K562 (cell line): ENCODE data around the gene GJC2. TPM values are rescaled to one million over a fixed set of nuclear protein-coding genes. Genes with fewer than 3 reads are reported as not detected.

Experiments
- CSDE1 ChIP-seq, 2 experiments: fragments of 450-650 bp; IDR thresholded peaks; 2 replicates each; pipeline ENCODE4 v1.6.1; 2016; ENCODE audit warnings: mild to moderate bottlenecking in 1 of 2
- DLX4 ChIP-seq: fragments of 250-450 bp; sonication (Bioruptor Pico); IDR thresholded peaks from 2 replicates; pipeline ENCODE4 v1.6.1; 2021; ENCODE audit warnings: mild to moderate bottlenecking
- GTF2E2 ChIP-seq: fragments of 200-800 bp; sonication (Bioruptor generic); IDR thresholded peaks from 2 replicates; pipeline ENCODE4 v1.6.1; 2016; ENCODE audit warnings: missing genetic modification characterization, missing compliant biosample characterization
- HDAC3 ChIP-seq: fragments of 450-650 bp; IDR thresholded peaks from 2 replicates; pipeline ENCODE4 v1.6.1; 2018; ENCODE audit warnings: borderline replicate concordance, mild to moderate bottlenecking, moderate library complexity; ENCODE audit not compliant: partially characterized antibody
- HMG20A ChIP-seq: fragments of 450-650 bp; formaldehyde crosslinking; conservative IDR thresholded peaks from 2 replicates; pipeline ENCODE4 v1.4.0; 2020; ENCODE audit warnings: mild to moderate bottlenecking, mixed read lengths
- KAT7 ChIP-seq: sonication (generic); formaldehyde crosslinking; IDR thresholded peaks from 2 replicates; pipeline ENCODE4 v1.8.0; 2022; ENCODE audit warnings: missing genetic modification reagents, mild to moderate bottlenecking, borderline replicate concordance
- KHSRP ChIP-seq: fragments of 450-650 bp; IDR thresholded peaks from 2 replicates; pipeline ENCODE4 v1.6.1; 2017
- MTA2 ChIP-seq: fragments of 450-650 bp; IDR thresholded peaks from 2 replicates; pipeline ENCODE4 v1.6.1; 2016; ENCODE audit warnings: low read depth
- PCBP2 ChIP-seq: fragments of 200-400 bp; formaldehyde crosslinking; IDR thresholded peaks from 2 replicates; pipeline ENCODE4 v1.6.1; 2018; ENCODE audit warnings: low read length, low read depth, mild to moderate bottlenecking, moderate library complexity; ENCODE audit not compliant: poor library complexity, severe bottlenecking
- PHB ChIP-seq: fragments of 250-450 bp; sonication (Bioruptor Pico); IDR thresholded peaks from 2 replicates; pipeline ENCODE4 v1.5.0; 2021
- PTTG1 ChIP-seq: fragments of 450-650 bp; IDR thresholded peaks from 2 replicates; pipeline ENCODE4 v1.6.1; 2016; ENCODE audit warnings: low read depth, mild to moderate bottlenecking, missing genetic modification characterization, missing compliant biosample characterization
- RERE ChIP-seq: sonication (generic); formaldehyde crosslinking; IDR thresholded peaks from 2 replicates; pipeline ENCODE4 v1.8.0; 2023; ENCODE audit warnings: missing genetic modification reagents, mild to moderate bottlenecking, borderline replicate concordance
- SPI1 ChIP-seq: IDR thresholded peaks from 2 replicates; pipeline ENCODE4 v1.6.1; 2011; ENCODE audit warnings: low read depth, low read length, control low read depth, borderline replicate concordance
- TCF15 ChIP-seq: fragments of 250-450 bp; sonication (Bioruptor Pico); IDR thresholded peaks from 2 replicates; pipeline ENCODE4 v1.8.0; 2022; ENCODE audit warnings: moderate library complexity, mild to moderate bottlenecking, inconsistent platforms
- TCF7L2 ChIP-seq: fragments of 150-350 bp; IDR thresholded peaks from 2 replicates; pipeline ENCODE4 v1.6.1; 2016; ENCODE audit warnings: low read depth, mild to moderate bottlenecking, low read length, moderate library complexity
- THAP7 ChIP-seq: fragments of 250-450 bp; sonication (Bioruptor Pico); IDR thresholded peaks from 2 replicates; pipeline ENCODE4 v1.5.0; 2021
- XRCC5 ChIP-seq: fragments of 200-400 bp; formaldehyde crosslinking; IDR thresholded peaks from 2 replicates; pipeline ENCODE4 v1.6.1; 2017; ENCODE audit warnings: low read depth, mild to moderate bottlenecking, low read length
- ZBTB2 ChIP-seq: fragments of 450-650 bp; IDR thresholded peaks from 2 replicates; pipeline ENCODE4 v1.6.1; 2016; ENCODE audit warnings: antibody characterized with exemption
- ZNF217 ChIP-seq: sonication (generic); formaldehyde crosslinking; IDR thresholded peaks from 2 replicates; pipeline ENCODE4 v1.8.0; 2022; ENCODE audit warnings: mild to moderate bottlenecking, missing genetic modification reagents
- ZNF347 ChIP-seq: fragments of 450-650 bp; formaldehyde crosslinking; IDR thresholded peaks from 2 replicates; pipeline ENCODE4 v1.4.0; 2020; ENCODE audit warnings: low read depth, mild to moderate bottlenecking, moderate library complexity
- polyA plus RNA-seq, 8 experiments: library from polyadenylated mRNA; depleted of rRNA in 4 of 8; stranded (reverse) in 5 of 8; unstranded in 3 of 8; fragments of >200 nt; fragmentation: Nextera tagmentation in 2 of 8; fragmentation: Illumina TruSeq in 1 of 8; extraction: Ambion mirVana in 2 of 8; extraction: Trizol in 1 of 8; gene quantifications; 2 replicates each; pipeline versions ENCODE4 v1.2.1 to v1.2.3, GENCODE V29; 2011 to 2014; ENCODE audit warnings: inconsistent platforms in 1 of 8, missing spikeins in 1 of 8
- total RNA-seq, 7 experiments: library from RNA; depleted of rRNA in 6 of 7; stranded (reverse); fragments of >200 nt in 6 of 7; fragmentation: Illumina TruSeq in 2 of 7; extraction: Trizol in 2 of 7; gene quantifications; 2 replicates each; pipeline versions ENCODE4 v1.2.1 to v1.2.3, GENCODE V29; 2011 to 2021; ENCODE audit warnings: low replicate concordance in 1 of 7

Gene GJC2
- total and polyA plus RNA-seq, 9 of the 15 experiments (the other 6 are each of a cell fraction or from before 2014, with no cell fraction given) = 0.03 to 0.62 (median 0.11) TPM; not detected in 2

- TF ChIP-seq PCBP2 (no peak), TCF7L2 (no peak), PTTG1 (no peak), CSDE1 (IDR thresholded peaks at IDR 0.05) (peak in 1 of 2 experiments; percentile 80; a peak in 1 of 4 replicates), KHSRP (peak; percentile 96), KAT7 (CRISPR knock-in tag) (peak; percentile 82; the same call in 1 of the 2 replicates), ZNF347 (CRISPR knock-in tag) (no peak), RERE (CRISPR knock-in tag) (peak; percentile 53; the same call in 1 of the 2 replicates), HDAC3 (no peak), HMG20A (CRISPR knock-in tag) (no peak), DLX4 (no peak), TCF15 (no peak), THAP7 (CRISPR knock-in tag) (0 out of 2 replicates have a peak, but pooled peaks have one; percentile 71), SPI1 (peak; percentile 46; the same call in 1 of the 2 replicates), XRCC5 (no peak), PHB (CRISPR knock-in tag) (no peak; the same call in none of the 2 replicates), GTF2E2 (tag) (peak; percentile 86), ZNF217 (no peak), ZBTB2 (peak; percentile 97), MTA2 (no peak)
Measured at GRCh38 chr1:228102791-228103620, 46.7 kb upstream of the GJC2 start, which contains the start of gene C1orf35 (continued).
